ENCODE measurements around the gene SV2C. TPM values are rescaled to one million over a fixed set of nuclear protein-coding genes. Genes with fewer than 3 reads are reported as not detected.
A peak's percentile ranks its signal among the peaks of the same experiment; 100 is the strongest.
"Not testable (repeated sequence)": the region's sequence is repeated elsewhere in the genome, so short reads cannot be mapped to it uniquely, and the experiment has no call there.

SV2C gene, protein sequence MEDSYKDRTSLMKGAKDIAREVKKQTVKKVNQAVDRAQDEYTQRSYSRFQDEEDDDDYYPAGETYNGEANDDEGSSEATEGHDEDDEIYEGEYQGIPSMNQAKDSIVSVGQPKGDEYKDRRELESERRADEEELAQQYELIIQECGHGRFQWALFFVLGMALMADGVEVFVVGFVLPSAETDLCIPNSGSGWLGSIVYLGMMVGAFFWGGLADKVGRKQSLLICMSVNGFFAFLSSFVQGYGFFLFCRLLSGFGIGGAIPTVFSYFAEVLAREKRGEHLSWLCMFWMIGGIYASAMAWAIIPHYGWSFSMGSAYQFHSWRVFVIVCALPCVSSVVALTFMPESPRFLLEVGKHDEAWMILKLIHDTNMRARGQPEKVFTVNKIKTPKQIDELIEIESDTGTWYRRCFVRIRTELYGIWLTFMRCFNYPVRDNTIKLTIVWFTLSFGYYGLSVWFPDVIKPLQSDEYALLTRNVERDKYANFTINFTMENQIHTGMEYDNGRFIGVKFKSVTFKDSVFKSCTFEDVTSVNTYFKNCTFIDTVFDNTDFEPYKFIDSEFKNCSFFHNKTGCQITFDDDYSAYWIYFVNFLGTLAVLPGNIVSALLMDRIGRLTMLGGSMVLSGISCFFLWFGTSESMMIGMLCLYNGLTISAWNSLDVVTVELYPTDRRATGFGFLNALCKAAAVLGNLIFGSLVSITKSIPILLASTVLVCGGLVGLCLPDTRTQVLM
- 0.12 TPM for total RNA-seq (2013)
- under 1 TPM in 2 of 3 donors, not detected in 1; 0.01 to 0.02 TPM for polyA plus RNA-seq
- under 0.01 and 0.08 TPM in 2 replicates for polyA minus RNA-seq
- total RNA-seq, result 0.25 to 5.9 (median 1.7) reads per million in 11 experiments

DNA sequence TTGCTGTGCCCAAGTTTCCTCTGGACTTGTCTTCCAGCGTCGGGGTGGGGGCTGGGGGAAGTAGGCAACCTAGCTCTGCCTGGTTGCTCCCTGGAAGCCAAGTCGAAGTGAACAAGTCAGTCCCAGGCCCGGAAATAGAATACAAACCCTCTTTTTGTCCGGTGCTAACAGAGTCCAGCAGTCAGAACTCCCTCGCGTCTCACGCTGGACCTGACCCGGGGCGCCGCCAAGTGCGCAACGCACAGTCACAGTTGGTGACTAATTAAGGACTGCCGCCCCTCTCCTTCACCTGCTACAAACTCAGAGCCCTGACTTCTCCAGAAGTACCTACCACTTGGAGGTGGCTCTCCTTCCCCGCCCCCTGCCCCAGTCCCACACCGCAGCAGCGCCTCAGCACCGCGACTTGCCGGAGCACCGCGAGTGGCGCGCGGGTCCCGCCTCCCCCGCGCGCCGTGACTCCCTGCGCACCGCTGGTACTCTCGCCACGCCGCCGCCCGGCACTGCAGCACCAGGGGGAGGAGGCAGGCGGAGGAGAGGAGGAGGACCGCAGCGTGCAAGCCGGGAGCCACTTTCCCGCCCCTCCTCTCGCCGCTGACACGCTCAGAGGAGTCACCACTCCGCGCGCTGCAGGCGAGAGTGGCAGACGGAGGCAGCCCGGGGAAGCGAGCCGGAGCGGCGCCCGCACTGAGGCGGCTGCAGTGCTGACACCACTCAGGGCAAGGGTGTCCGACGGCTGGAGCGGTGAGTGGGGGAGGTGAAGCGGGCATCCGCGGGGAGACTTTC is at the start of gene SV2C:
Gene SV2C, plus strand, starts transcription at position 612 of the 783 bp plus-strand sequence. CDS start 48,368 bp downstream, outside the sequence.
- peak within 1 kb of the TSS; percentile 46 for H3K4me2 ChIP-seq (replicated peaks; ENCODE audit: extremely low read depth, low read length, poor library complexity, severe bottlenecking)
- peak within 1 kb of the TSS in 1 of 3 experiments; percentile 34 for H3K4me3 ChIP-seq (replicated peaks in 1 of 3; ENCODE audit: low read depth in 2 of 3, low read length in 3 of 3)
- Mint-ChIP-seq H3K27ac (no peak within 1 kb of the TSS), H3K36me3 (no peaks in the 10 kb centered on the region), H3K9me3 (peaks cover 0 to 25% (median 5%) of the 10 kb centered on the region in 7 donors), H3K4me1 (peaks cover 27% of the 10 kb centered on the region), H3K4me3 (peak within 1 kb of the TSS; percentile 43 to 84), H3K27me3 (ENCODE audit: low read depth in 3 of 3) (peaks cover 80 to 90% (median 84%) of the 10 kb centered on the region in 3 donors)
- H3K4me1 ChIP-seq (ENCODE audit: control insufficient read depth in 1 of 2, insufficient read depth in 2 of 2, low read length in 2 of 2), result peaks cover 3 to 9% of the 10 kb centered on the region in 2 donors
- no peak within 1 kb of the TSS for H3K27ac ChIP-seq (ENCODE audit: low read depth in 1 of 2, low read length in 2 of 2)
- peaks cover 79 to 93% of the 10 kb centered on the region in 2 donors for H3K27me3 ChIP-seq (ENCODE audit: control insufficient read depth in 2 of 2, insufficient read depth in 2 of 2, low read length in 2 of 2)
- peaks cover 0 to 31% of the 10 kb centered on the region in 2 donors for H3K9me3 ChIP-seq (replicated peaks in 1 of 2; ENCODE audit: control insufficient read depth in 1 of 2, insufficient read depth in 1 of 2, low read length in 2 of 2)
- intact Hi-C loops (cut with micrococcal nuclease), result loop anchor here in 1 of 2 donors (10.0 kb wide), 1 partner anchor 172 kb away; no protein-coding TSS in a partner anchor
- WGBS (ENCODE audit: insufficient coverage), result 1% methylated on average over 45 of the region's 63 CpGs
- H3K9ac ChIP-seq (ENCODE audit: insufficient read depth, low read length, poor library complexity, severe bottlenecking), result no peak within 1 kb of the TSS
- DNase-seq, result no peak
- no peaks in the 10 kb centered on the region for H3K79me2 ChIP-seq (ENCODE audit: insufficient read depth, low read length)
- H3K36me3 ChIP-seq (replicated peaks in 1 of 2; ENCODE audit: control insufficient read depth in 1 of 2, insufficient read depth in 2 of 2, low read length in 2 of 2), result no peaks in the 10 kb centered on the region
- no peak within 1 kb of the TSS for H2AFZ ChIP-seq (ENCODE audit: insufficient read depth, low read depth, low read length, poor library complexity, severe bottlenecking)
- no peaks in the 10 kb centered on the region for H4K20me1 ChIP-seq (ENCODE audit: insufficient read depth, low read length)
- TF ChIP-seq, protein P1, sequence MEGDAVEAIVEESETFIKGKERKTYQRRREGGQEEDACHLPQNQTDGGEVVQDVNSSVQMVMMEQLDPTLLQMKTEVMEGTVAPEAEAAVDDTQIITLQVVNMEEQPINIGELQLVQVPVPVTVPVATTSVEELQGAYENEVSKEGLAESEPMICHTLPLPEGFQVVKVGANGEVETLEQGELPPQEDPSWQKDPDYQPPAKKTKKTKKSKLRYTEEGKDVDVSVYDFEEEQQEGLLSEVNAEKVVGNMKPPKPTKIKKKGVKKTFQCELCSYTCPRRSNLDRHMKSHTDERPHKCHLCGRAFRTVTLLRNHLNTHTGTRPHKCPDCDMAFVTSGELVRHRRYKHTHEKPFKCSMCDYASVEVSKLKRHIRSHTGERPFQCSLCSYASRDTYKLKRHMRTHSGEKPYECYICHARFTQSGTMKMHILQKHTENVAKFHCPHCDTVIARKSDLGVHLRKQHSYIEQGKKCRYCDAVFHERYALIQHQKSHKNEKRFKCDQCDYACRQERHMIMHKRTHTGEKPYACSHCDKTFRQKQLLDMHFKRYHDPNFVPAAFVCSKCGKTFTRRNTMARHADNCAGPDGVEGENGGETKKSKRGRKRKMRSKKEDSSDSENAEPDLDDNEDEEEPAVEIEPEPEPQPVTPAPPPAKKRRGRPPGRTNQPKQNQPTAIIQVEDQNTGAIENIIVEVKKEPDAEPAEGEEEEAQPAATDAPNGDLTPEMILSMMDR (IDR thresholded peaks at IDR 0.05), result no peak

DNA sequence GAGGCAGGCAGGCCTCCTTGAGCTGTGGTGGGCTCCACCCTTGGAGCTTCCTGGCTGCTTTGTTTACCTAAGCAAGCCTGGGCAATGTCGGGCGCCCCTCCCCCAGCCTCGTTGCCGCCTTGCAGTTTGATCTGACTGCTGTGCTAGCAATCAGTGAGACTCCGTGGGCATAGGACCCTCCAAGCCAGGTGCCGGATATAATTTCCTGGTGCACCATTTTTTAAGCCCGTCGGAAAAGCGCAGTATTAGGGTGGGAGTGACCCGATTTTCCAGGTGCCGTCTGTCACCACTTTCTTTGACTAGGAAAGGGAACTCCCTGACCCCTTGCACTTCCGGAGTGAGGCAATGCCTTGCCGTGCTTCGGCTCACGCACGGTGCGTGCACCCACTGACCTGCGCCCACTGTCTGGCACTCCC is 45.4 kb upstream of the SV2C start:
- H3K4me3 ChIP-seq (replicated peaks in 1 of 3; ENCODE audit: low read depth in 2 of 3, low read length in 3 of 3); H3K36me3 ChIP-seq (replicated peaks in 1 of 2; ENCODE audit: control insufficient read depth in 1 of 2, insufficient read depth in 2 of 2, low read length in 2 of 2); H3K79me2 ChIP-seq (ENCODE audit: insufficient read depth, low read length); H3K4me1 ChIP-seq (ENCODE audit: control insufficient read depth in 1 of 2, insufficient read depth in 2 of 2, low read length in 2 of 2); DNase-seq; H4K20me1 ChIP-seq (ENCODE audit: insufficient read depth, low read length); H2AFZ ChIP-seq (ENCODE audit: insufficient read depth, low read depth, low read length, poor library complexity, severe bottlenecking); intact Hi-C loops (cut with micrococcal nuclease); H3K36me3 Mint-ChIP-seq; H3K4me2 ChIP-seq (replicated peaks; ENCODE audit: extremely low read depth, low read length, poor library complexity, severe bottlenecking); H3K9ac ChIP-seq (ENCODE audit: insufficient read depth, low read length, poor library complexity, severe bottlenecking); H3K27ac ChIP-seq (ENCODE audit: low read depth in 1 of 2, low read length in 2 of 2); H3K27ac Mint-ChIP-seq; H3K9me3 ChIP-seq (replicated peaks in 1 of 2; ENCODE audit: control insufficient read depth in 1 of 2, insufficient read depth in 1 of 2, low read length in 2 of 2); H3K4me1 Mint-ChIP-seq: not testable (repeated sequence)
- peak overlapping the region in 1 of 2 donors; percentile 86 for H3K4me3 Mint-ChIP-seq
- 2% methylated on average over 11 of the region's 18 CpGs for WGBS (ENCODE audit: insufficient coverage)
- H3K27me3 Mint-ChIP-seq (ENCODE audit: low read depth in 3 of 3), result peaks cover 16 to 29% (median 17%) of the 10 kb centered on the region in 3 donors
- peaks cover 4 to 14% (median 6%) of the 10 kb centered on the region in 7 donors for H3K9me3 Mint-ChIP-seq
- peaks cover 5 to 16% of the 10 kb centered on the region in 2 donors for H3K27me3 ChIP-seq (ENCODE audit: control insufficient read depth in 2 of 2, insufficient read depth in 2 of 2, low read length in 2 of 2)

Measured in CD14-positive monocyte (primary cell).